ENCODE data around the gene FRY. TPM values are rescaled to one million over a fixed set of nuclear protein-coding genes. Genes with fewer than 3 reads are reported as not detected.

FRY gene
- total and polyA plus RNA-seq, 2 donors from 2014 or later: 21.8 to 69.5 TPM

- no peak for TF ChIP-seq CTCF (IDR thresholded peaks at IDR 0.05; ENCODE audit: borderline replicate concordance, extremely low read depth, insufficient read depth)
- H3K36me3 ChIP-seq (ENCODE audit: control insufficient read depth in 2 of 3, insufficient read depth in 3 of 3, low read length in 3 of 3): no peaks in the 10 kb centered on the region
- intact Hi-C loops (cut with DNase I): no loop called here
- H3K4me3 ChIP-seq (ENCODE audit: low read length in 3 of 3): no peak overlapping the region
- no peak overlapping the region for H3K27ac ChIP-seq (ENCODE audit: low read depth in 2 of 2, low read length in 2 of 2)
- no peaks in the 10 kb centered on the region for H3K9me3 ChIP-seq (ENCODE audit: control insufficient read depth in 2 of 3, insufficient read depth in 1 of 3, low read length in 3 of 3)
- DNase-seq: no peak
- no peak for FAIRE-seq
- H3K27me3 ChIP-seq (ENCODE audit: control insufficient read depth, insufficient read depth, low read length): no peaks in the 10 kb centered on the region
- no peaks in the 10 kb centered on the region for H3K4me1 ChIP-seq (ENCODE audit: control insufficient read depth in 2 of 3, insufficient read depth in 2 of 3, low read depth in 1 of 3, low read length in 3 of 3)
- H3K9ac ChIP-seq (ENCODE audit: low read length in 3 of 3): no peak overlapping the region
Observed at GRCh38 chr13:32073180-32073864, 41.7 kb downstream of the FRY start.

- no peak for TF ChIP-seq CTCF (IDR thresholded peaks at IDR 0.05; ENCODE audit: borderline replicate concordance, extremely low read depth, insufficient read depth)
- intact Hi-C loops (cut with DNase I): no loop called here
- FAIRE-seq (no peak), DNase-seq (no peak)
- Histone ChIP-seq H3K36me3 (ENCODE audit: control insufficient read depth in 2 of 3, insufficient read depth in 3 of 3, low read length in 3 of 3) (no peaks in the 10 kb centered on the region), H3K9me3 (ENCODE audit: control insufficient read depth in 2 of 3, insufficient read depth in 1 of 3, low read length in 3 of 3) (no peaks in the 10 kb centered on the region), H3K9ac (ENCODE audit: low read length in 3 of 3) (no peak overlapping the region), H3K4me3 (ENCODE audit: low read length in 3 of 3) (no peak overlapping the region), H3K27me3 (ENCODE audit: control insufficient read depth, insufficient read depth, low read length) (no peaks in the 10 kb centered on the region), H3K27ac (ENCODE audit: low read depth in 2 of 2, low read length in 2 of 2) (no peak overlapping the region), H3K4me1 (ENCODE audit: control insufficient read depth in 2 of 3, insufficient read depth in 2 of 3, low read depth in 1 of 3, low read length in 3 of 3) (no peaks in the 10 kb centered on the region)
Observed at GRCh38 chr13:32075170-32075851, 43.7 kb downstream of the FRY start.

GRCh38 chr13:32079587-32079986, 48.0 kb downstream of the FRY start:
- H3K4me3 ChIP-seq (ENCODE audit: low read length in 3 of 3): no peak overlapping the region
- FAIRE-seq: no peak
- no peak for TF ChIP-seq CTCF (IDR thresholded peaks at IDR 0.05; ENCODE audit: borderline replicate concordance, extremely low read depth, insufficient read depth)
- no peaks in the 10 kb centered on the region for H3K27me3 ChIP-seq (ENCODE audit: control insufficient read depth, insufficient read depth, low read length)
- peak in 1 of 5 donors; percentile 34 for DNase-seq
- no peak overlapping the region for H3K27ac ChIP-seq (ENCODE audit: low read depth in 2 of 2, low read length in 2 of 2)
- H3K9ac ChIP-seq (ENCODE audit: low read length in 3 of 3): no peak overlapping the region
- H3K36me3 ChIP-seq (ENCODE audit: control insufficient read depth in 2 of 3, insufficient read depth in 3 of 3, low read length in 3 of 3): no peaks in the 10 kb centered on the region
- intact Hi-C loops (cut with DNase I): no loop called here
- no peaks in the 10 kb centered on the region for H3K9me3 ChIP-seq (ENCODE audit: control insufficient read depth in 2 of 3, insufficient read depth in 1 of 3, low read length in 3 of 3)
- H3K4me1 ChIP-seq (ENCODE audit: control insufficient read depth in 2 of 3, insufficient read depth in 2 of 3, low read depth in 1 of 3, low read length in 3 of 3): no peaks in the 10 kb centered on the region

All from kidney (tissue), 14 donors.